GM19324 (cell line): ENCODE results near the gene KRTAP10-4.
"Not testable (repeated sequence)": the region's sequence is repeated elsewhere in the genome, so short reads cannot be mapped to it uniquely, and the experiment has no call there.

Experiments used
- ATAC-seq: cut with Tn5 transposase; IDR thresholded peaks from one replicate; pipeline ENCODE4 v1.9.1; 2021; ENCODE audit warnings: mild to moderate bottlenecking, moderate library complexity; ENCODE audit not compliant: unreplicated experiment, low FRiP score

KRTAP10-4 gene

GRCh38 chr21:44573630-44574456, at the start of gene KRTAP10-4:
Gene KRTAP10-4 (plus strand): TSS chr21:44573729. CDS start chr21:44573759, 30 bp downstream.
- not testable (repeated sequence) for ATAC-seq

GRCh38 chr21:44524414-44525371, 48.8 kb upstream of the KRTAP10-4 start:
- ATAC-seq: no peak

- ATAC-seq: no peak
These were observed 48.0 kb upstream of the KRTAP10-4 start for GRCh38 chr21:44525391-44526095.

- no peak for ATAC-seq
These were observed 47.2 kb upstream of the KRTAP10-4 start for GRCh38 chr21:44526096-44526997.

GRCh38 chr21:44527156-44527982, 46.2 kb upstream of the KRTAP10-4 start:
- ATAC-seq: no peak

GRCh38 chr21:44527983-44528633, 45.4 kb upstream of the KRTAP10-4 start:
- no peak for ATAC-seq

- no peak for ATAC-seq
These were observed 44.9 kb upstream of the KRTAP10-4 start for GRCh38 chr21:44528634-44528995.

GRCh38 chr21:44529011-44529421, 44.5 kb upstream of the KRTAP10-4 start:
- ATAC-seq: no peak

- no peak for ATAC-seq
These were observed 43.9 kb upstream of the KRTAP10-4 start for GRCh38 chr21:44529503-44530125.

- no peak for ATAC-seq
These were observed 43.2 kb upstream of the KRTAP10-4 start for GRCh38 chr21:44530221-44530902.

- ATAC-seq: no peak
These were observed 42.5 kb upstream of the KRTAP10-4 start for GRCh38 chr21:44530903-44531605.

- ATAC-seq: no peak
These were observed 41.6 kb upstream of the KRTAP10-4 start for GRCh38 chr21:44531606-44532564.

- ATAC-seq: no peak
These were observed 40.8 kb upstream of the KRTAP10-4 start for GRCh38 chr21:44532712-44533111.

GRCh38 chr21:44533121-44533890, 40.2 kb upstream of the KRTAP10-4 start:
- no peak for ATAC-seq
